HL-60/S4 treated with phorbol 12-myristate 13-acetate at 8.2 ng/mL for 4 days and 3 days (cell line): ENCODE data around the gene SEPTIN3.

Source experiments
- in situ Hi-C: fragments of 300-500 bp; cut with MboI; formaldehyde crosslinking; loops from 2 replicates; pipeline ENCODE4 v1.15.0; 2022; ENCODE audit warnings: low sequenced_read_pairs

The SEPTIN3 gene

GRCh38 chr22:41971431-41971830 is 2.2 kb downstream of the SEPTIN3 start:
- in situ Hi-C loops: loop anchor here (25.0 kb wide), 1 partner anchor 491 kb away; no protein-coding TSS in a partner anchor

GRCh38 chr22:41974691-41975290 is 5.5 kb downstream of the SEPTIN3 start:
- in situ Hi-C loops: loop anchor here (25.0 kb wide), 1 partner anchor 488 kb away; no protein-coding TSS in a partner anchor

- in situ Hi-C loops: no loop called here
Observed at GRCh38 chr22:41975299-41976069, 6.2 kb downstream of the SEPTIN3 start.

DNA sequence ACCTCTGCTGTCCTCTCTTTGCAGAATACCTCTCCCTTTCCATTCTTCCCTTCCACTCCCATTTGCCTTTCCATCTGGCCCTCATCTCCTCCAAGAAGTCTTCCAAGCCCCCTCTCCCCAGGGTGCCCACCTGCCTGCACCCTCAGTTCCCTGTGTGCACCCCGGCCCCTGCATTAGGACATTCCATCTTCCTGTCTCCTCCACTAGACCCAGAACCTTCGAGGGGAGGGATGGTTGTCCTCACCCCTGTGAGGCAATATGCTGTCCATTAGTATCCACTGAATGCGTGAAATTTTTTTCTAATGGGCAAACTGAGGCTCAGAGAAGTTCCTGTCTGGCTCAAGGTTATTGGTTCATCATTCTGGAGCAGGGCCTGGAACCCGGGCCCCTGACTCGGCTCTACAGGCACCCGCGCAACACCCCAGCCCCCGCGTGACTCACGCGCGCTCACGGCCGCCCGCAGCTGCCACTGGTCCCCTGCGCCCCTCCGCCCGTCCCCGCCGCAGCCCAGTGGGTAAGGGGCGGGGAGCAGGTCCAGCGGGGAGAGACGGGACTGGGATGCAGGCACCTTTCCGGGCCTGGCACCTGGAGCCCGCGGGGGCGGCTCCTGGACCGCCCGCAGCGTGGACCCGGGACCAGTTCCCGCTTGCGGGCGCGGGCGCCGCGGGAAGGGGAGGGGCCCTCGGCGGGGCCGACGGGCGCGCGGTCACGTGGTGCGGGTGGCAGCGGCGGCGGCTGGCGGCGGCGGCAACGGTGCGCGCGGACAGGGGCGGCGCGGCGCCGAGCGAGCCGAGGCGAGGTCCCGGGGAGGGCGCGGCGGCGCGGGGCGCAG is 7.0 kb downstream of the SEPTIN3 start:
- in situ Hi-C loops: no loop called here

GRCh38 chr22:41976961-41977566 is 7.8 kb downstream of the SEPTIN3 start:
- in situ Hi-C loops: no loop called here

GRCh38 chr22:41978732-41979131 is 9.5 kb downstream of the SEPTIN3 start:
- in situ Hi-C loops: no loop called here

- in situ Hi-C loops: no loop called here
Observed at GRCh38 chr22:41979423-41980250, 10.4 kb downstream of the SEPTIN3 start.

- in situ Hi-C loops: no loop called here
Observed at GRCh38 chr22:41982865-41983264, 13.6 kb downstream of the SEPTIN3 start.

GRCh38 chr22:41983513-41984405 is 14.5 kb downstream of the SEPTIN3 start:
- in situ Hi-C loops: no loop called here

DNA sequence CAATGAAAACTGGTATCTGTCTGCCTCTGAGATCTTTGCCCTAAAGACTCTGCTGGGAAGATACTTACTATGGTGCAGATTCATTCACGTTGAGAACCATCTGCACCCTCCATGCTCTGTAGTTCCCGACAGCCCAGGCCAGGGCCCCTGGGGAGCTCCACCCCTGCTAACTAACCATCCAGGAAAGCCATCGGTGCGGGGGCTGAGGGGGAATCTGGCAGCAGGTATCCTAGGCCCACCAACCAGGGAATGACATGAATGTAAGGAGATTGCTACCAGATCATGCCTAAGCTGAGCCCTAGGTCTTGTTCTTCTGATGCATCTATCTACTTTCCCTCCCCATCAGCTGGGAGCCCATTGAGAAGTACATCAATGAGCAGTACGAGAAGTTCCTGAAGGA is 18.0 kb downstream of the SEPTIN3 start:
- in situ Hi-C loops: no loop called here

DNA sequence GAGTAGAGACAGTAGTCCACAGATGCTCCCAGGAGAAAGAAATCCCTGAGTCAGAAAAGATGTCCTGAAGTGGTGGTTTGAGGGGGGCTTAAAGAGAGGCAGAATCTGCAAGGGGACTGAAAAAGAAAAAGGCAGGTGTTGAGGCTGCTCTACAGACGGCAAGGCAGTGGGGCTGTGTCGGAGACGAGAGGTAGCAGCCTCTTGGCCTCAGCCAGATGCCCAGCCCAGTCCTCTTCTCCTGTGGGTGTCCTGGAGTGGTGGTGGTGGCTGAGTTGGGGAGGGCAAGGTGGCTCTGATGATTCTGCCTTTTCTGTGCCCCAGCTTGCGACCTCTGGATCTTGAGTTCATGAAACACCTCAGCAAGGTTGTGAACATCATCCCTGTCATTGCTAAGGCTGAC is 20.0 kb downstream of the SEPTIN3 start:
- in situ Hi-C loops: no loop called here

- in situ Hi-C loops: no loop called here
Observed at GRCh38 chr22:41991111-41991510, 21.9 kb downstream of the SEPTIN3 start.

- in situ Hi-C loops: no loop called here
Observed at GRCh38 chr22:41992496-41992895, 23.3 kb downstream of the SEPTIN3 start.

DNA sequence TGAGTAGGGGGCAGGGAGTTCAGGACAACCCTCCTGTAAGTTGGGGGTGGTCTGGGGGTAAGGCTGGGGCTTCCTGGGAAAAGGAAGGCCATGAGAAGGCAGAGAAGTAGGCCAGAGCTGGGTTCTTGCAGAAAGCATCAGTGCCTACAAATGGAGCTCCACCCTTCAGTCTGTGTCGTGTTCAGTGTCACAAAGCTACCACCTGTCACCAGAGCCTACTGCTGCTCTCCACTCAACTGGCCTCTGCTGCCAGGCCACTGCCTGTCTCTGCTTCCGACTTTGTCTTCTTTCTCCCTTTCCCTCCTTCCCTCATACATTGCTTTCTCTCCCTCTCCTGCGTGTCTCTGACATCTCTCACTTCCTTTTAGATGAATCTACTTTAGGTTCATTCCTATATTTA is 26.0 kb downstream of the SEPTIN3 start:
- in situ Hi-C loops: no loop called here

DNA sequence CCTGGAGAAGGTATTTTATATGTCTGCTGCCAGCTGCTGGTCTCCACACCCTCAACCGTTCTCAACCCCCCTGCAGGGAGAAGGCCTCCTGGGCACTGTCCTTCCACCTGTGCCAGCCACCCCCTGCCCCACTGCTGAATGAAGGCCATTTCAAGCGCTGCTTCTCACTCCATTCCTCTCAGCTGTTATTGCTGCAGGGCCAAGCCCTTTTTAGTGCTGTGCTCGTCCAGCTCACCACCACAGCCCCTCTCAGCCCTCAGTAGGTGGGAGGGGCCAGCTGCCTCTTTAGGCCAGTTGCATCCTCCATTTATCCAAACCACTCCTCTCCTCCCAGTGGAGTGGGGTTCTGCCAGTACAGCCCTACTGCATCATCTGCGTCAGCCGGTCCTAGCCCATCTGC is 27.6 kb downstream of the SEPTIN3 start:
- in situ Hi-C loops: no loop called here

- in situ Hi-C loops: no loop called here
Observed at GRCh38 chr22:41998361-41999261, 29.4 kb downstream of the SEPTIN3 start, which contains the start of gene WBP2NL. WBP2NL (plus strand) TSS chr22:41998788; CDS start chr22:41998819, 31 bp downstream.

GRCh38 chr22:42000466-42000865 is 31.2 kb downstream of the SEPTIN3 start:
- in situ Hi-C loops: no loop called here

DNA sequence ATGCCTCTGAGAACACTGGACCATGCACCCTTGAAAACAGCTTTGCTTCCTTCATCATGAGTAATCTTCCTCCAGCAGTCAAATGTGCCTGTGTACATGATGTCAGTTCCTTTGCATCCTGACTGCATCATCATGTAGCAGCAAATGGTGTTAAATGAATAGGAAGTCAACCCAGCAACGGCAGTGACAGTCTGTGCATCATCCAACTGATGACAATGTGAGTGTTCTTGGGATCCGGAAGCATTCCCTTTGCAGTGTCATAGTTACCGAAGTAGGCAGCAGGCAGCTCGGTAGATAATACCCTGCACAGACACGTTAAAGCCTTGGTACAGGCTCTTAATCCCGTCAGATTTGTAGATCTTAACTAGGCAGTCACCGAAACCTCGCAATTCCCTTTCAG is 31.9 kb downstream of the SEPTIN3 start:
- in situ Hi-C loops: no loop called here
